ENCODE results near the gene ABCC4.
"Not testable (repeated sequence)": the region's sequence is repeated elsewhere in the genome, so short reads cannot be mapped to it uniquely, and the experiment has no call there.

The ABCC4 gene

GRCh38 chr13:95193509-95194230, 107.6 kb downstream of the ABCC4 start:
- no peak for DNase-seq

- DNase-seq: no peak
Observed at GRCh38 chr13:95192998-95193397, 108.3 kb downstream of the ABCC4 start.

GRCh38 chr13:95192564-95192945, 108.7 kb downstream of the ABCC4 start:
- DNase-seq: not testable (repeated sequence)

GRCh38 chr13:95191821-95192563, 109.3 kb downstream of the ABCC4 start:
- DNase-seq: peak; percentile 9

- DNase-seq: no peak
Observed at GRCh38 chr13:95188128-95188527, 113.1 kb downstream of the ABCC4 start.

GRCh38 chr13:95185851-95186250, 115.4 kb downstream of the ABCC4 start:
- DNase-seq: peak; percentile 24

GRCh38 chr13:95185311-95185710, 115.9 kb downstream of the ABCC4 start:
- no peak for DNase-seq

GRCh38 chr13:95184317-95184716, 116.9 kb downstream of the ABCC4 start:
- no peak for DNase-seq

GRCh38 chr13:95182570-95183265, 118.5 kb downstream of the ABCC4 start:
- DNase-seq: no peak

GRCh38 chr13:95181586-95181985, 119.7 kb downstream of the ABCC4 start:
- DNase-seq: no peak

GRCh38 chr13:95180513-95181245, 120.6 kb downstream of the ABCC4 start:
- no peak for DNase-seq

GRCh38 chr13:95176611-95177259, 124.5 kb downstream of the ABCC4 start:
- DNase-seq: no peak

- no peak for DNase-seq
Observed at GRCh38 chr13:95174517-95174916, 126.7 kb downstream of the ABCC4 start.

- no peak for DNase-seq
Observed at GRCh38 chr13:95168191-95168590, 133.1 kb downstream of the ABCC4 start.

- DNase-seq: not testable (repeated sequence)
Observed at GRCh38 chr13:95167003-95167402, 134.2 kb downstream of the ABCC4 start.

- no peak for DNase-seq
Observed at GRCh38 chr13:95164830-95165229, 136.4 kb downstream of the ABCC4 start.

- DNase-seq: no peak
Observed at GRCh38 chr13:95160112-95160906, 140.9 kb downstream of the ABCC4 start.

GRCh38 chr13:95159458-95159857, 141.8 kb downstream of the ABCC4 start:
- DNase-seq: no peak

GRCh38 chr13:95156208-95156607, 145.0 kb downstream of the ABCC4 start:
- no peak for DNase-seq

- DNase-seq: no peak
Observed at GRCh38 chr13:95155504-95155903, 145.7 kb downstream of the ABCC4 start.

- no peak for DNase-seq
Observed at GRCh38 chr13:95155093-95155492, 146.2 kb downstream of the ABCC4 start.
